Neuronal stem cell (in vitro differentiated cells): Measurements from ENCODE around the gene ZNF407.

Source experiments
- DNase-seq: peaks from one replicate; pipeline ENCODE4 v3.0.0-alpha.2; 2013; ENCODE audit warnings: low spot score
- H2AFZ ChIP-seq: one replicate; pipeline ENCODE4 v1.6.1; 2013; ENCODE audit warnings: mild to moderate bottlenecking, low read length, inconsistent platforms
- H2AK5ac ChIP-seq: 2 replicates; pipeline ENCODE4 v1.6.1; 2013; ENCODE audit warnings: low read depth, mild to moderate bottlenecking, inconsistent platforms, low read length, moderate library complexity, mixed read lengths
- H2BK120ac ChIP-seq: 2 replicates; pipeline ENCODE4 v1.6.1; 2013; ENCODE audit warnings: low read depth, mild to moderate bottlenecking, inconsistent platforms, low read length, moderate library complexity, mixed read lengths
- H2BK12ac ChIP-seq: one replicate; pipeline ENCODE4 v1.6.1; 2013; ENCODE audit warnings: low read length, inconsistent platforms
- H2BK15ac ChIP-seq: 2 replicates; pipeline ENCODE4 v1.6.1; 2013; ENCODE audit warnings: mild to moderate bottlenecking, low read length, inconsistent platforms, mixed read lengths
- H2BK5ac ChIP-seq: one replicate; pipeline ENCODE4 v1.6.1; 2013; ENCODE audit warnings: inconsistent platforms, mild to moderate bottlenecking, low read length, moderate library complexity
- H3K14ac ChIP-seq: one replicate; pipeline ENCODE4 v1.6.1; 2013; ENCODE audit warnings: low read length, inconsistent platforms
- H3K18ac ChIP-seq: 2 replicates; pipeline ENCODE4 v1.6.1; 2013; ENCODE audit warnings: low read length, inconsistent platforms
- H3K23ac ChIP-seq: 2 replicates; pipeline ENCODE4 v1.6.1; 2013; ENCODE audit warnings: low read depth, mild to moderate bottlenecking, mixed read lengths, low read length, inconsistent platforms; ENCODE audit not compliant: poor library complexity
- H3K27ac ChIP-seq: replicated peaks from 3 replicates; pipeline ENCODE4 v1.5.1; 2013; ENCODE audit warnings: low read length, inconsistent platforms
- H3K27me3 ChIP-seq, 3 experiments: 2 replicates each; pipeline ENCODE4 v1.6.1; 2013; ENCODE audit warnings: low read length in 3 of 3, mild to moderate bottlenecking in 2 of 3, inconsistent platforms in 1 of 3, low read depth in 1 of 3, mixed read lengths in 1 of 3, moderate library complexity in 1 of 3; ENCODE audit not compliant: control insufficient read depth in 3 of 3, insufficient read depth in 3 of 3
- H3K36me3 ChIP-seq, 2 donors: replicated peaks in 1 of 2; 2 replicates each; pipeline ENCODE4 v1.6.1; 2013; ENCODE audit warnings: low read length in 2 of 2; ENCODE audit not compliant: control insufficient read depth in 2 of 2, insufficient read depth in 2 of 2
- H3K4ac ChIP-seq: 2 replicates; pipeline ENCODE4 v1.6.1; 2013; ENCODE audit warnings: inconsistent platforms, mild to moderate bottlenecking, low read length, moderate library complexity
- H3K4me1 ChIP-seq, 2 donors: 1 replicate in 1 of 2; 2 replicates in 1 of 2; pipeline ENCODE4 v1.6.1; 2013; ENCODE audit warnings: low read length in 2 of 2, low read depth in 1 of 2; ENCODE audit not compliant: control insufficient read depth in 2 of 2, insufficient read depth in 1 of 2
- H3K4me2 ChIP-seq: one replicate; pipeline ENCODE4 v1.6.1; 2013; ENCODE audit warnings: mild to moderate bottlenecking, low read length, inconsistent platforms; ENCODE audit not compliant: insufficient read depth, poor library complexity, severe bottlenecking
- H3K4me3 ChIP-seq, 2 donors: 2 replicates each; pipeline ENCODE4 v1.5.1; 2013; ENCODE audit warnings: low read length in 2 of 2, mild to moderate bottlenecking in 2 of 2, inconsistent platforms in 1 of 2, moderate library complexity in 1 of 2
- H3K79me1 ChIP-seq: one replicate; pipeline ENCODE4 v1.6.1; 2013; ENCODE audit warnings: low read depth, mild to moderate bottlenecking, inconsistent platforms, low read length, moderate library complexity
- H3K9ac ChIP-seq: one replicate; pipeline ENCODE4 v1.6.1; 2013; ENCODE audit warnings: mild to moderate bottlenecking, low read depth, low read length, inconsistent platforms; ENCODE audit not compliant: poor library complexity
- H3K9me3 ChIP-seq, 2 donors: replicated peaks in 1 of 2; 2 replicates each; pipeline versions ENCODE3 to v1.6.1; 2013; ENCODE audit warnings: low read length in 2 of 2, mild to moderate bottlenecking in 2 of 2, inconsistent platforms in 1 of 2, low read depth in 1 of 2, mixed read lengths in 1 of 2, moderate library complexity in 1 of 2; ENCODE audit not compliant: control insufficient read depth in 2 of 2, insufficient read depth in 1 of 2
- H4K8ac ChIP-seq: one replicate; pipeline ENCODE4 v1.6.1; 2013; ENCODE audit warnings: low read depth, mild to moderate bottlenecking, inconsistent platforms, low read length, moderate library complexity
- H4K91ac ChIP-seq: one replicate; pipeline ENCODE4 v1.6.1; 2013; ENCODE audit warnings: low read length, low read depth, mild to moderate bottlenecking, inconsistent platforms; ENCODE audit not compliant: poor library complexity
- WGBS, 2 donors: extraction: QIAGEN DNeasy Blood & Tissue Kit; methylation state at CpG; one replicate each; pipeline ENCODE4 v1.1.7; 2013; ENCODE audit warnings: missing lambda C conversion rate in 2 of 2, mixed read lengths in 1 of 2; ENCODE audit not compliant: insufficient read length in 2 of 2, insufficient replicate concordance in 1 of 2; ENCODE audit errors: extremely low coverage in 2 of 2; 5-methylcytosine and 5-hydroxymethylcytosine counted together

The ZNF407 gene

DNA sequence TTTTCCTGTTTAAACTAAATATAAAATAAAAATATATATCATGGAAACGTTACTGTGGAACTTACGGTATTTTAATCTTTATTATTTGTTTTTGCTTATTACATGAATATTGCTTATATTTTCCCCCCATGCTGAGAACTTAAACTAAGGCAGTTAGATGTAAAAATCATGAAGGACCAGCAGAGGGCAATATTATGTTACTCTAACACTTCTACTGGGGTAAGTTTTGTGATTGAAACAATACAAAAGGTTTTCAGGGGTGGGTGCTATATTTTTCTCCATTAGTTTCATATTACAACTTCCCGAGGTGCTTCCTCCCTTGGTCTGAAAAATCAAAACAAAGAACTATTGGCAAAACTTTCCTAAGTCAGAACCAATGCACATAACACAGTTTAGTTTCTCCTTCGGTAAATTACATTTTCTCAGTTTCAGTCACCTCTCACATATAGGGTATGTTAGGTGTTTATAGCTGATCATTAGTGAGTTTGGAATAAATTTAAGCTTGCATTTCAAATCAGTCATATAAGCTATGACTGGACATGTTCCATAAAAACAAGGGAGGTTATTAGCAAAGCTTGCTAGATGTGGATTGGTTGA is 54.8 kb downstream of the ZNF407 start:
- Histone ChIP-seq H3K27ac (no peak overlapping the region), H3K4me2 (no peak overlapping the region), H3K23ac (no peak overlapping the region), H2BK12ac (no peak overlapping the region), H2BK5ac (no peak overlapping the region), H3K27me3 (no peaks in the 10 kb centered on the region), H3K9ac (no peak overlapping the region), H3K79me1 (no peaks in the 10 kb centered on the region), H3K36me3 (peaks cover 0 to 4% of the 10 kb centered on the region in 2 donors), H3K9me3 (no peaks in the 10 kb centered on the region), H4K8ac (no peak overlapping the region), H3K18ac (no peak overlapping the region), H4K91ac (no peak overlapping the region), H3K4ac (no peak overlapping the region), H3K4me1 (no peaks in the 10 kb centered on the region), H2AK5ac (no peak overlapping the region), H2BK15ac (no peak overlapping the region), H2AFZ (peak overlapping the region; percentile 57), H3K4me3 (no peak overlapping the region), H2BK120ac (no peak overlapping the region), H3K14ac (no peak overlapping the region)
- no CpG with 5 or more reads among the region's 4 CpGs for WGBS, 2 donors
- DNase-seq, result peak; percentile 18

DNA sequence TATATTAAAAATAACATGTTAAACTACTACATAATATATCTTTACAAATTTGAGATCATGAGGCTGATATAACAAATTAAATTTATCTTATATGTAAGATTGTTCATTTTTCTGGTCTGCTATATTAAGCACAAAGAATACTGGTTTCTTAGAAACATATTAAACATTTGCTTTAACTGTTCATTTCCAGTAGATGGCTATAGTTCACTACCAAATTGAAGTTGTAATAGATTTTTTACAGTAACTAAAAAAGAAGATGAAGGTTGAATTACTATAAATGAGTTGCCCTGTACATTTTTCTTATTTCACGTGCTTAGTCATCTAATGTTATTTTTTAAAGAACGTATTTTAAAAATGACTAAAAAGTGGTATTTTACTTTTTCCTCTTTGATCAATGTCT is 57.0 kb downstream of the ZNF407 start:
- no peaks in the 10 kb centered on the region for H3K9me3 ChIP-seq
- no peak overlapping the region for H4K91ac ChIP-seq
- no peak overlapping the region for H3K27ac ChIP-seq
- no peak overlapping the region for H2BK15ac ChIP-seq
- H2BK120ac ChIP-seq, result no peak overlapping the region
- H2AK5ac ChIP-seq, result no peak overlapping the region
- no peaks in the 10 kb centered on the region for H3K27me3 ChIP-seq
- no peaks in the 10 kb centered on the region for H3K79me1 ChIP-seq
- no peaks in the 10 kb centered on the region for H3K36me3 ChIP-seq
- no peaks in the 10 kb centered on the region for H3K4me1 ChIP-seq
- no peak for DNase-seq
- no peak overlapping the region for H3K9ac ChIP-seq
- H3K14ac ChIP-seq, result no peak overlapping the region
- no peak overlapping the region for H3K4me3 ChIP-seq
- no peak overlapping the region for H2BK5ac ChIP-seq
- no peak overlapping the region for H3K18ac ChIP-seq
- no CpG with 5 or more reads among the region's 2 CpGs for whole genome bisulfite sequencing, 2 donors
- no peak overlapping the region for H3K4me2 ChIP-seq
- H3K23ac ChIP-seq, result no peak overlapping the region
- no peak overlapping the region for H2BK12ac ChIP-seq
- no peak overlapping the region for H2AFZ ChIP-seq
- H3K4ac ChIP-seq, result no peak overlapping the region
- no peak overlapping the region for H4K8ac ChIP-seq

DNA sequence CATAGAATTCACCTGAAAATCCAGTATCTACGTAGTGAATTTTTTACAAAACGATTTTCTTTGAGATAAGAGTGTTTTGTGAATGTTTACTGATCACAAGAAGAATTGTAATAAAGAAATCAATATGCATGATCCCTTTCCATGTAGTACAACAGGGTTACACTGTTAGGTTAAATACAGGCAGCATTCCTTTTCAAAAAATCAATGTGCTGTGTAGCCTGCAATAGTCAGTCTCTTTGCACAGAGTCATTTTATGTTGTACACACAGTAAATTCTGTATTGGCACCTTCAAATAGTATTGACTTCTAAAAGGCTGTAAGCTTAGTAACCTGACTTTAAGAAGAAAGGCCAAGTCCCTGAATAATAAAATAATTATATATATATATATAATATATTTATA is 63.3 kb downstream of the ZNF407 start:
- Histone ChIP-seq H3K14ac (no peak overlapping the region), H3K4ac (no peak overlapping the region), H3K4me3 (no peak overlapping the region), H3K4me1 (no peaks in the 10 kb centered on the region), H2BK5ac (no peak overlapping the region), H2BK12ac (no peak overlapping the region), H3K4me2 (no peak overlapping the region), H2AK5ac (no peak overlapping the region), H3K9ac (no peak overlapping the region), H2BK15ac (no peak overlapping the region), H3K9me3 (no peaks in the 10 kb centered on the region), H3K27me3 (no peaks in the 10 kb centered on the region), H4K91ac (no peak overlapping the region), H3K27ac (no peak overlapping the region), H3K18ac (no peak overlapping the region), H4K8ac (no peak overlapping the region), H2BK120ac (no peak overlapping the region), H3K36me3 (no peaks in the 10 kb centered on the region), H2AFZ (no peak overlapping the region), H3K23ac (no peak overlapping the region), H3K79me1 (no peaks in the 10 kb centered on the region)
- no CpG with 5 or more reads among the region's 2 CpGs for WGBS, 2 donors
- no peak for DNase-seq

DNA sequence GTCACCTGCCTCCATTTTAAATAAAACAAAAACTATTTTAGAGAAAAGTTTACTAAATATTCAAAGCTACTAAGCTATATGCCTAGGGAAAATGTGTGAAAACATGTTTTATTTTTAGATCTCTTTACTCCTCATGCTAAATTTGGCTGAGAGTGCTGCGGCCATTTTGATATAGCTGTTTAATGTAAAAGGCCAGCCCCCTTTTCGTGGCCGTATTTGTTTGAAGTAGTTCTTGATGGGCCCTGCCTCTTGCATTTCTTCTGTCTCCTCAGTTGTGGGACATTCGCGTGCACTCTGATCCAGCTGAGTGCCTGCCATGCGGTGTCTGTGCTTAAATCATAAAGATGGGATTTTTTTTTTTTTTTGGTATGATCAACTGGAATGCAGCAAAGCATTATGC is 64.0 kb downstream of the ZNF407 start:
- Histone ChIP-seq H2BK15ac (no peak overlapping the region), H4K91ac (no peak overlapping the region), H3K36me3 (no peaks in the 10 kb centered on the region), H4K8ac (no peak overlapping the region), H3K4ac (no peak overlapping the region), H2BK120ac (no peak overlapping the region), H3K9ac (no peak overlapping the region), H3K14ac (no peak overlapping the region), H3K79me1 (no peaks in the 10 kb centered on the region), H3K27ac (no peak overlapping the region), H2AK5ac (no peak overlapping the region), H3K23ac (no peak overlapping the region), H3K4me3 (no peak overlapping the region), H3K18ac (no peak overlapping the region), H3K4me2 (no peak overlapping the region), H2BK12ac (no peak overlapping the region), H3K27me3 (no peaks in the 10 kb centered on the region), H3K9me3 (no peaks in the 10 kb centered on the region), H3K4me1 (no peaks in the 10 kb centered on the region), H2BK5ac (no peak overlapping the region), H2AFZ (peak overlapping the region; percentile 63)
- WGBS, 2 donors, result no CpG with 5 or more reads among the region's 6 CpGs
- no peak for DNase-seq
